ENCODE data around the gene MAP3K7. TPM values are rescaled to one million over a fixed set of nuclear protein-coding genes. Genes with fewer than 3 reads are reported as not detected.

MAP3K7 gene
- total and polyA plus RNA-seq, 2 of the 8 experiments (the other 6 are each of a cell fraction or from before 2014, with no cell fraction given): 27.3 to 34.8 TPM

DNA sequence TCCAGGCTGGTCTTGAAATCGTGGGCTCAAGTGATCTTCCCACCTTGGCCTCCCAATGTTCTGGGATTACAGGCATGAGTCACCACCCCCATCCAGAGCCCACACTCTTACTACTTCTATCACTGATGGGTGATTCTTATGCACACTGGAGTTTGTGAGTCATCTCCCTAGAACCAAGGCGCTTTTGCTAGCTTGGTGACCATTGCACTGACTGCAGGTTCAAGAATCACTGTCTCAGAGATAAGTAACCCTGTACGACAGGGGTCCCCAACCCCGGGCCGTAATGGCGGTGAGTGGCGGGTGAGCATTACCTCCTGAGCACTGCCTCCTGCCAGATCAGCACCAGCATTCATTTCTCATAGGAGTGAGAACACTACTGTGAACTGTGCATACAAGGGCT lies 118.8 kb downstream of the MAP3K7 start:
- TF ChIP-seq SP4 (IDR thresholded peaks at IDR 0.05; ENCODE audit: low read length): no peak
- no peak for TF ChIP-seq HDAC6 (IDR thresholded peaks at IDR 0.05; ENCODE audit: low read depth, low read length)
- TF ChIP-seq EZH2 (IDR thresholded peaks at IDR 0.05; ENCODE audit: low read depth, low read length, severe bottlenecking): no peak
- TF ChIP-seq SIRT6 (IDR thresholded peaks at IDR 0.05; ENCODE audit: low read length): no peak
- TF ChIP-seq KDM5A (IDR thresholded peaks at IDR 0.05; ENCODE audit: low read length): no peak
- TF ChIP-seq, protein P1, sequence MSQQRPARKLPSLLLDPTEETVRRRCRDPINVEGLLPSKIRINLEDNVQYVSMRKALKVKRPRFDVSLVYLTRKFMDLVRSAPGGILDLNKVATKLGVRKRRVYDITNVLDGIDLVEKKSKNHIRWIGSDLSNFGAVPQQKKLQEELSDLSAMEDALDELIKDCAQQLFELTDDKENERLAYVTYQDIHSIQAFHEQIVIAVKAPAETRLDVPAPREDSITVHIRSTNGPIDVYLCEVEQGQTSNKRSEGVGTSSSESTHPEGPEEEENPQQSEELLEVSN (IDR thresholded peaks at IDR 0.05): no peak
- no peak for TF ChIP-seq POLR2A (IDR thresholded peaks at IDR 0.05; ENCODE audit: control extremely low read depth in 1 of 2, low read depth in 2 of 2, low read length in 2 of 2)
- no peak for TF ChIP-seq SAP30 (IDR thresholded peaks at IDR 0.05; ENCODE audit: insufficient read depth, insufficient replicate concordance, low read length)
- no peak for TF ChIP-seq USF2 (IDR thresholded peaks at IDR 0.05; ENCODE audit: low read length)
- H3K4me3 ChIP-seq (ENCODE audit: extremely low read depth in 1 of 4, insufficient read depth in 2 of 4, low read depth in 3 of 4, low read length in 4 of 4): no peak overlapping the region
- no peak overlapping the region for H3K9ac ChIP-seq (replicated peaks in 1 of 4; ENCODE audit: extremely low read depth in 1 of 4, low read depth in 3 of 4, low read length in 3 of 4)
- no peak for FAIRE-seq
- no peak overlapping the region for H2BK120ac ChIP-seq (replicated peaks; ENCODE audit: low read depth, low read length)
- H2AK5ac ChIP-seq (ENCODE audit: low read depth, low read length): no peak overlapping the region
- H2BK5ac ChIP-seq (ENCODE audit: low read depth, low read length): no peak overlapping the region
- DNase-seq (ENCODE audit: low read depth in 1 of 2, low spot score in 2 of 2): no peak
- no peak overlapping the region for H4K5ac ChIP-seq (ENCODE audit: insufficient read length, low read depth, low read length)
- no peaks in the 10 kb centered on the region for H3K79me1 ChIP-seq (ENCODE audit: low read depth, low read length)
- no peaks in the 10 kb centered on the region; a peak in 2 of 7 replicates for H3K4me1 ChIP-seq (replicated peaks in 1 of 4; ENCODE audit: control insufficient read depth in 3 of 4, insufficient read depth in 4 of 4, low read length in 3 of 4)
- H3K23ac ChIP-seq (ENCODE audit: insufficient read length): no peak overlapping the region
- H3K4me2 ChIP-seq (ENCODE audit: insufficient read depth in 1 of 2, low read depth in 2 of 2, low read length in 2 of 2): no peak overlapping the region
- H4K8ac ChIP-seq (ENCODE audit: extremely low read depth, insufficient read depth, low read length): no peak overlapping the region
- H2AFZ ChIP-seq (ENCODE audit: low read length): no peak overlapping the region
- no peak overlapping the region for H3K4ac ChIP-seq (replicated peaks; ENCODE audit: insufficient read length, low read depth, low read length)
- H3K23me2 ChIP-seq (ENCODE audit: low read depth, low read length): no peaks in the 10 kb centered on the region
- H3K36me3 ChIP-seq (ENCODE audit: control insufficient read depth in 2 of 4, insufficient read depth in 4 of 4, low read length in 3 of 4): no peaks in the 10 kb centered on the region
- no peaks in the 10 kb centered on the region for H3K27me3 ChIP-seq (replicated peaks in 1 of 4; ENCODE audit: control insufficient read depth in 3 of 4, extremely low read depth in 1 of 4, insufficient read depth in 3 of 4, low read length in 3 of 4)
- no peak overlapping the region for H2BK12ac ChIP-seq (ENCODE audit: low read depth, low read length)
- no peaks in the 10 kb centered on the region for H4K20me1 ChIP-seq (replicated peaks in 1 of 2; ENCODE audit: control insufficient read depth in 1 of 2, insufficient read depth in 2 of 2, low read length in 2 of 2)
- no peak overlapping the region for H3K56ac ChIP-seq (replicated peaks; ENCODE audit: insufficient read length, low read depth, low read length)
- CTCF ChIA-PET (ENCODE audit: partially characterized antibody): interaction anchor here (0.8 to 12.4 kb wide), 2 partner anchors 9 to 12 kb away, joined by 3 to 179 read pairs; no protein-coding TSS in a partner anchor
- H2BK15ac ChIP-seq (ENCODE audit: low read length): no peak overlapping the region
- POLR2A ChIA-PET (ENCODE audit: partially characterized antibody): no interaction called here
- 95% methylated on average over 7 of the region's 7 CpGs; no CpG with 5 or more reads in 1 of the 2 experiments for WGBS, 2 experiments (ENCODE audit: extremely low coverage in 1 of 2, insufficient coverage in 1 of 2, insufficient read length in 1 of 2, insufficient replicate concordance in 2 of 2, low coverage in 1 of 2, low lambda C conversion rate in 2 of 2, missing lambda C conversion rate in 1 of 2)
- H3K9me3 ChIP-seq (ENCODE audit: insufficient read depth in 2 of 2, low read depth in 1 of 2, low read length in 1 of 2): no peaks in the 10 kb centered on the region
- no peaks in the 10 kb centered on the region for H3K79me2 ChIP-seq (ENCODE audit: control insufficient read depth in 1 of 2, insufficient read depth in 2 of 2, low read length in 2 of 2)
- H2BK20ac ChIP-seq (ENCODE audit: low read length): no peak overlapping the region
- H4K91ac ChIP-seq (replicated peaks; ENCODE audit: insufficient read length, low read length): no peak overlapping the region
- H3K18ac ChIP-seq (ENCODE audit: extremely low read depth, low read length): no peak overlapping the region
- no peak overlapping the region for H3K14ac ChIP-seq (ENCODE audit: insufficient read length)
- H3K27ac ChIP-seq (ENCODE audit: low read depth, low read length): no peak overlapping the region

Data from H1 (cell line).